Mucosa of stomach (tissue), 1 donor: ENCODE results near the gene HDGF.

Experiments
- H3K27me3 ChIP-seq: one replicate; pipeline ENCODE4 v1.7.0; 2013; ENCODE audit warnings: mild to moderate bottlenecking, low read length; ENCODE audit not compliant: control insufficient read depth, insufficient read depth
- H3K36me3 ChIP-seq: one replicate; pipeline ENCODE4 v1.7.0; 2013; ENCODE audit warnings: low read length; ENCODE audit not compliant: control insufficient read depth, insufficient read depth
- H3K4me1 ChIP-seq: one replicate; pipeline ENCODE4 v1.7.0; 2013; ENCODE audit warnings: mild to moderate bottlenecking, low read length; ENCODE audit not compliant: control insufficient read depth, insufficient read depth
- H3K4me3 ChIP-seq: one replicate; pipeline ENCODE4 v1.7.0; 2013; ENCODE audit warnings: low read length
- H3K9ac ChIP-seq: one replicate; pipeline ENCODE4 v1.7.0; 2013; ENCODE audit warnings: mild to moderate bottlenecking, low read length, moderate library complexity
- H3K9me3 ChIP-seq: one replicate; pipeline ENCODE4 v1.7.0; 2013; ENCODE audit warnings: mild to moderate bottlenecking, low read length, moderate library complexity; ENCODE audit not compliant: control insufficient read depth
- donor health status: Pancreatic carcinoma.

Gene HDGF

DNA sequence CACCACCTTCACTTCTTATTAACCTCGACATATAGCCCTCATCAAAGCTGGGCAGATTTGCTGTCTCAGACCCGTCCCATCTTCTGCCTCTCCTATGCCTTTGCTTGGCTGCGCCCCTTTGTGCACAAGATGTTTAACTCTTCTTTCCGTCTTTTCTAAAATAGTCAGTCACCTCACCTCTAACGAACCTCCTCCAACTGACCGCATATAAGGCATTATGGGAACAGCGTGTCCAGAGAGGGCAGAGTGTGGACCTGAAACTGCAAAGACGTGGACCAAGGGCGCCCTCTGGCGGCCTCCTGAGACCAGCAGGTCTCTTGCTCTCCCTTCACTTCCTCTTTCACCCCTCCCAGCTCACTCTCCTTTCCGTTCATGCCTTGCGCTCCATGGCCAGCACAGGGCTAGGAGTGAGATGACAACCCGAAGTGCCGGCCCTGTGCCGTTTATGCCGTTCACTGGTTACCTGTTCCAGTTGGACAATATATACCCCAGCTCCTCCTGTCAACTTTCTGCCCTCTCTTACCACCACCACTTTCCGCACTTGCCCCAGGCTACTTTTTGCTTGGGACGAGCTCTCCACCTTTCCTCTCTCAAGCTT lies 25.7 kb downstream of the HDGF start:
- H3K36me3 ChIP-seq = peaks cover 5% of the 10 kb centered on the region
- H3K9ac ChIP-seq = peak overlapping the region; percentile 27
- H3K4me1 ChIP-seq = peaks cover 29% of the 10 kb centered on the region
- no peaks in the 10 kb centered on the region for H3K27me3 ChIP-seq
- no peak overlapping the region for H3K4me3 ChIP-seq
- H3K9me3 ChIP-seq = no peaks in the 10 kb centered on the region

DNA sequence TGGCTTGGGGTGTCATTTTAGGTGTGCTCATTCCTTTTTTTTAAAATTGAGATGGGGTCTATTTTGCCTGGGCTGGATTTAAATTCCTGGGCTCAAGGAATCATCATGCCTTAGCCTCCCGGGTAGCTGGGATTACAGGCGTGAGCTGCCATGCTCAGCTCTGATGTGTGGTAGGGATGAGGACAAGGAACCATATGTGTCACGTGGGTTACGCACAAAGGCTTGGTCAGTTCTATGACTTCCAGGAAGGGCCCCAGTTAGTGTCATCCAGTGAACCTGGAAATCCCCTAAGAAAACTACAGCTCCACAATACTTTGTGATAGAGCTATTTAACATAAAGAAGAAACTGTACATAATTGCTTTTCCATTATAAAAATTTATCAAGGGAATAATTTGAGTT lies 29.9 kb downstream of the HDGF start:
- H3K4me3 ChIP-seq = no peak overlapping the region
- no peak overlapping the region for H3K9ac ChIP-seq
- no peaks in the 10 kb centered on the region for H3K9me3 ChIP-seq
- no peaks in the 10 kb centered on the region for H3K27me3 ChIP-seq
- peaks cover 17% of the 10 kb centered on the region for H3K4me1 ChIP-seq
- peaks cover 5% of the 10 kb centered on the region for H3K36me3 ChIP-seq

DNA sequence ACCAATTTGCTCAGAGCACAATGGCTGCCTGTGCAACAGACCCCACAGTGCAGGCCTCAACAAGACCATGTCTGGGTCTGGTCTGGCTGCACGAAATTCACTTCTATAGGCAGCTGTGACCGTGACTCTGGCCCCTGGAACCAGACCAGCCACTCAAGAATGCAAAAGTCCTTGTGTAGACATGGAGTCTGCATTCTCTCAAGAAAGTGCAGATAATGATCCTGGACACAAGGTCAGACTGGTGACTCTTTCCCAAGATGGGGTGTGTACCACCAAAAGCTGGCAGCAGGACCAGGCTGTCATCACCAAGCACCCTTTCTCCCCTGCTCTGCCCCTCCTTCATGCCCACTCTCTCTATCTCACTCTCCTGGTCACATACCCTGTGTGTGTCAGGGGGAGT lies 30.3 kb downstream of the HDGF start:
- Histone ChIP-seq H3K36me3 (peaks cover 5% of the 10 kb centered on the region), H3K4me1 (peaks cover 13% of the 10 kb centered on the region)

DNA sequence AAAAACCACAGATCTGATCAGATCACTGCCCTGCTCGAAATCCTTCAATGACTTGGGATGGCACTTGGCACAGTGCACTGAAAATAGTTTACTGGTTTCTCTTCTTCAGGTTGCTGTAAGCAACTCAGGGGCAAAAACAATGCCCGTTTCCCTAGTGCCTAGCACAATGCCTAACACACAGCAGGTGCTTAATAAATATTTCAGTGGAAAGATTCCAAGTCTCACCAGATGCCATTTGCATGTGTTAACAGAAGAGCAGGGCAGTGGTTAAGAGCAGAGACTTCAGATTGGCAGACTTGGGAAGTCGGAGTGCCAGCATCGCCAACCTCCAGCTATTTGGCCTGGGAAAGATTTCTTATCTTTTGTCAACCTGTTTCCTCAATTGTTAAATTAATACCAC lies 34.1 kb downstream of the HDGF start:
- Histone ChIP-seq H3K9ac (no peak overlapping the region), H3K36me3 (no peaks in the 10 kb centered on the region), H3K4me1 (no peaks in the 10 kb centered on the region), H3K9me3 (no peaks in the 10 kb centered on the region), H3K4me3 (no peak overlapping the region), H3K27me3 (no peaks in the 10 kb centered on the region)

More for the DNA sequence above, 30.3 kb downstream of the HDGF start:
- no peak overlapping the region for H3K4me3 ChIP-seq
- H3K9me3 ChIP-seq = no peaks in the 10 kb centered on the region
- H3K9ac ChIP-seq = no peak overlapping the region
- no peaks in the 10 kb centered on the region for H3K27me3 ChIP-seq

DNA sequence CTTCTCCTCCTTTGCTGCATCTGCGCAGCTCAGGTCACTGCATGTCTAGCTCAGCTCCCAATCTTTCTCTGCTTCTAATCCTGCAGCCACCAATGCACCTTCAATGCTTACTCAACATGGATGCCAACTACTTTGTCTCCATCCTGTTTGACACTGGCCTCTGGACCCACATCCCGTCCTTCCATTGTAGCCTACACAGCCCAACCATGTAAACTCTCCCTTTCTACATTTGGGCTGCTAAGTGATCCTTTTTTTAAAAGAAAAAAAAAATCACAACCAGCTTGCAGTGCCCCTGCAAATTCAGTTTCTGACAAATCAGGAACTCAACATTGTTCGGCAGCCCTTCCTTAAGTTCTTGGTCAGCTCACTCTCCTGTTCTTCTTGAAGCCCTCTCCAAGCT lies 36.6 kb downstream of the HDGF start:
- Histone ChIP-seq H3K36me3 (no peaks in the 10 kb centered on the region), H3K9me3 (no peaks in the 10 kb centered on the region), H3K27me3 (no peaks in the 10 kb centered on the region), H3K9ac (no peak overlapping the region), H3K4me1 (peaks cover 9% of the 10 kb centered on the region), H3K4me3 (no peak overlapping the region)

DNA sequence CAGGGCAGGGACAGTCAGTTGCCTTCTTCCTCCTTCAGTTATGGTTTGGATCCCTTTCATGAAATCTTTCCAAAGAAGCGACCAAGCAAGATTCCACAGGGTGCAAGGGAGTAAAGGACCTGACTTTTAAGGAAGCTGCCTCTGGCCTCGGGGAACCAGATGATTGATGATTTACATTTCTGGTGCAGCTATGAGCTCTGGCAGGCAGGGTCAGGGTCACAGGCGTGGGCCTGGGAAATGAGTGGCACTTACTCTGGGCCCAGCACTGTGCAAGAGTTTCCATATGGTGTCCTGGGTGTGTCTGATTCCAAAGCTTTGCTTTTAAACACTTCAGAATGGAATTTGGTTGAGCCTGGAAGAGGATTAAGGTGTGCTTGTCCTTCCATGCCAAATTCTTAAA lies 38.8 kb downstream of the HDGF start:
- H3K9me3 ChIP-seq = no peaks in the 10 kb centered on the region
- H3K27me3 ChIP-seq = no peaks in the 10 kb centered on the region

DNA sequence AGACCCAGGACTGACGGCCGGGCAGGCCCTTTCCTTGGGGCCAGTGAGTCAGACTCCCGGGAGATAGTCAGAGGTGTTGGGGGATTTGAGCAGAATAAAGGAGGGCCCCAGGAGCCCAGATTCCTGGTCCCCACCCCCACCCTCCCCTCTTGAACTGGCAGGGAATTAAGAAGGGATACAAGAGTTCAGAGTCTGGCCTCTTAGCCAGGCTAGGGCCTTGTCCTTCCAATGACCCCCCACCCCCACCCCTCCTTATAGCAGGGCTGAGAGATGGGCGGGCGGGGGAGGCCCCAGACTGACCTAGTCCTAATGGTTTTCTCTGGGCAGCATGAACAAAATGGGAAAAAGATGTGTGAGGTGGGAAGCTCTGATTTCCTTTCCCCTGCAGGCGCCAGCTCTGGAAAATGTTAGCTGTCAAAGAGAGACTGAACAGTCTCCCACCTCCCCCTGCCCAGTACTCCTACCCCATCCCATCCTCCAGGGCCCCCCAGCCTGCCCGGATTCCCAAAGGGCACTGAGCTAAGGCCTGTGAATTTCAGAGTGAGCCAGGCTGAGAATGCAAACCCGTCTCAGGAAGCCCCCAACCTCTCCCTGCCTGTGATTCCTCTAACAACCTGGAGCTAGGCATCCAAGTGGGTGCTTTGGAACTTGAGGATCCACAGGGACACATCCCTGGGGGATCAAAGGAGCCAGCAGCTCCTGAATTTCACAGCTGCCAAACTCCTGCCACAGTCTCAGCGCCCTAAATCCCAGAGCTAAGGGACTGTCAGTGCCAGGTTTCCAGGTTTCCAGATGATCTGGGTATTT lies 40.3 kb downstream of the HDGF start:
- Histone ChIP-seq H3K9ac (no peak overlapping the region), H3K9me3 (no peaks in the 10 kb centered on the region), H3K27me3 (peaks cover 3% of the 10 kb centered on the region), H3K36me3 (no peaks in the 10 kb centered on the region), H3K4me3 (no peak overlapping the region), H3K4me1 (peaks cover 39% of the 10 kb centered on the region)

More for the DNA sequence above, 38.8 kb downstream of the HDGF start:
- no peaks in the 10 kb centered on the region for H3K36me3 ChIP-seq
- H3K9ac ChIP-seq = no peak overlapping the region
- H3K4me1 ChIP-seq = peaks cover 28% of the 10 kb centered on the region
- no peak overlapping the region for H3K4me3 ChIP-seq

DNA sequence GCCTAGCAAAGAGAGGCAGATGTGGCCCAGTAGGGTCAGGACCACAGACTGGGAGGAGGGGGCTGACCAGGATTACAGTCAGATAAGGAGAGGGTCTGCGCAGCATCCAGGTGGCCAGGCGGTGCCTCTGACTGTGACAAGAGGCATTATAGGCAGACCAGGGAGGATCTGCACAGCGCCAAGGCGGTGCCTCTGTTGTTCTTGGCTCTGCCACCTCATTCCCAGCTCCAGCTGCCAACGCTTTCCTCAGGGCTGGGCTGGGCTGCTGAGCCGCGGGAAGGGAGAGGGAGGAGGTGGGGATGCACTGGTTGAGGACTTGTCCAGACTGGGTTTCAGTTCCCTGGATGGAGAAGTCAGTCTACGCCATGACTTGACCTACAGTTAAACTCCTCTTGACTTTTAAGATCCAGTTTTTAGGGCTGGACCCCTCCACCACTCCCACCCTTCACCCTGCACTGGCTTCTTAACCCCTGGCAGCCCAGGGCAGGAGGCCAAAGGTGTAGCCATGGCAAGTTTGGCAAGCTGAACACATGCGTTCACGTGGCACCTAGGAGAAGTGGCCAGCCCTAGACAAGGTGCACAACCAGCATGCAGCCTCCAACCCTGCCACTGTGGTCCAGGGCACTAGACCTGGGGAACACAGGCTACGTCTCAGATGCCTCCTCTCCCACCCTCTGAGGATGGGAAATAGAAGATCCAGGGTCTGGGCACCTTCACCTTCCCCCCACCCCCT lies 41.6 kb downstream of the HDGF start:
- Histone ChIP-seq H3K9me3 (no peaks in the 10 kb centered on the region), H3K27me3 (peaks cover 16% of the 10 kb centered on the region), H3K4me3 (no peak overlapping the region), H3K9ac (no peak overlapping the region), H3K4me1 (peaks cover 52% of the 10 kb centered on the region), H3K36me3 (no peaks in the 10 kb centered on the region)

DNA sequence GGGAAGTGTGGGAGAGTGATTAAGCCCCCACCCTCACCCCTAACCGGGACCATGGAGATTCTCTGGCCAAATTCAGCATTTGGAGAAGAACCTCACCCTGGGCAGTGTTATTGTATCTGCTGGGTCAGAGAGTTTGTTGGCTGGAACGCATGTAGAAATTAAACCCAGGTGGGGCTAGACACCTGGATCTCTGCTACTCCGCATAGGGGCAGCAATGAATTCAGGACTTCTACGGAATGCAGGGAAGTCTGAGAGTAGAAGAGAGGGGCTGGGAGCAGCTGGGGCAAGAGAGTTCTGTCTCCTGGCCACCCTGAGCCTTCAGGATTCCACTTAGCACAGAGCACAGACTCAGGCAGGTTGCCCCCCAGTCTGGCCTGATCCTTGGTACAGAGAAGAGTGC lies 42.4 kb downstream of the HDGF start:
- Histone ChIP-seq H3K27me3 (peaks cover 25% of the 10 kb centered on the region), H3K9me3 (no peaks in the 10 kb centered on the region), H3K36me3 (no peaks in the 10 kb centered on the region), H3K9ac (no peak overlapping the region), H3K4me1 (peaks cover 59% of the 10 kb centered on the region), H3K4me3 (no peak overlapping the region)

DNA sequence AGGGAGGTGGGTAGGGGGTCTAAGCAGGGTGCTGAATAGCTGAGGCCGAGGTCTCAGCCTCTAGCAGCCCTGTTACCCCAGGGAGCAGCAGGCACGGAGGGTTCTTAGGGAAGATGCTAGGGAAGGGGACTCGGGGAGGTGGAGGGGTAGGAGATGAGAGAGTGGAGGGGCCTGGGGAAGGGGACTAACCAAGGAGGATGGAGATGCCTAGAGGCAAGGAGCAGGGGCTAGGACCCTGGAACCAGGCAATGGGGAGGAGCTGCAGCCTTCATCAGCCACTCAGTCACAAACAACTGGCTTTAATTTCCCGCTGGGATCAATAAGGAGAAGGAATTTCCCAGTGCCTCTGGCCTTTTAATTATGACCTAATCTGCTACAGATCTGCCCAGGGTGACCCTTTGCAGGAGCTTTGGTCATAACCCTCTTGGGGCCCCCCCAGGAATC lies 43.2 kb downstream of the HDGF start:
- H3K9me3 ChIP-seq = no peaks in the 10 kb centered on the region
- H3K4me3 ChIP-seq = no peak overlapping the region
- H3K36me3 ChIP-seq = no peaks in the 10 kb centered on the region
- H3K9ac ChIP-seq = no peak overlapping the region
- peaks cover 33% of the 10 kb centered on the region for H3K27me3 ChIP-seq
- H3K4me1 ChIP-seq = peaks cover 59% of the 10 kb centered on the region

DNA sequence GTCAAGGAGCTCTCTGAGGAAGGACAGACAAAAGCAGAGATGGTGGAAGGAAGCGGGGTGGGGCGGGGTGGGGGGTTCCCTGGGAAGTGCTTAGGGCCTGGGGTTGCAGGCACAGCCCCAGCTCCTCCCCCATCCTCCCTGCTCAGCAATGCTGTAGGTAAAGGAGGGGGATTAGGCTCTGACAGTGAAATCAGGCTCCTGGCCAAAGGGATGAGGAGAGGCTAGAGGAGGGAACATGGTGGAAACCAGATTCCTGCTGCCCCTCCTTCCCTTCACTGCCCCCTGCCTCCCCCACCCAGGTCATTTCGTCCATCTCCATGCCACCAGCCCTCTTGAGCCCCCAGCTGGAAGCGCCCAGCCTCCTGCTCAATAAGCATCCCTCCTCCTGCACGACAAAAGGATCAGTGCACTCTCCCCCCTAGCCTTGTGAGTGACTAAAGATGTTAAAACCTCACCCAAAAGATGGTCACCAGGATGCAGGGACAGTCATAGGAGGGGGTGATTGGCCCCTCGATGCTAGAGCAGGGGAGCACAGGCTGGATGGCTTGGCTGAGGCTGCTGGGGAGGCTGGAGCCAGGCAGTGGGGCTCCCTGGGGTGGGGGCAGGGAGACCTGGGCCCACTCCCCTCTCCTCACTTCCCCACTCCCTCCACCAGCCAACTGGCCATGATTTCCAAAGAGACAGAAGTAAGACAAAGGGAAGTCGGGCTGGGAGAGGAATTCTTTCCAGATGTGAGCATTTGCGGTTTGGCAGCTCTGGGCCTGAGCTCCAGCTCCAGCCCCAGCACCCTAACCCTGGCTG lies 43.9 kb downstream of the HDGF start:
- Histone ChIP-seq H3K27me3 (peaks cover 36% of the 10 kb centered on the region), H3K9me3 (no peaks in the 10 kb centered on the region), H3K36me3 (no peaks in the 10 kb centered on the region), H3K4me1 (peaks cover 59% of the 10 kb centered on the region), H3K9ac (no peak overlapping the region), H3K4me3 (no peak overlapping the region)
